HG02623 (cell line): ENCODE measurements around the gene SORCS2.

Source experiments
- ATAC-seq: cut with Tn5 transposase; IDR thresholded peaks from one replicate; pipeline ENCODE4 v1.9.1; 2021; ENCODE audit warnings: moderate library complexity; ENCODE audit not compliant: unreplicated experiment

Gene SORCS2

GRCh38 chr4:7384929-7385890 lies 192.9 kb downstream of the SORCS2 start:
- ATAC-seq = no peak

DNA sequence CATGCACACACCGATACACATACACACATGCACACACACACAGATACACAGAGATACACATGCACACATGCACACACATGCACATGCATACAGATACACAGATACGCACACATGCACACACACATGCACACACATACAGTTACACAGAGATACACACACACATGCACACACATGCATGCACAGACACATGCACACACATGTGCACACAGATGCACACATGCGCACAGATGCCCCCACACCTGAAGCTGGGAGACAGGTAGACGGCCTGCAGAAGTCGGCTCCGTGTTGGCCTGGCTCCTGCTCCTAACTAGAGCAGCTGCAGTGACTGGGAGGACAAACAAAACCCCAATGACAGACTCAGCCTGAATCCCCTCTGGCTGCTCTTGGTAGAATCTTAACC lies 195.6 kb downstream of the SORCS2 start:
- no peak for ATAC-seq

- no peak for ATAC-seq
Measured at GRCh38 chr4:7388627-7389026, 196.3 kb downstream of the SORCS2 start.

DNA sequence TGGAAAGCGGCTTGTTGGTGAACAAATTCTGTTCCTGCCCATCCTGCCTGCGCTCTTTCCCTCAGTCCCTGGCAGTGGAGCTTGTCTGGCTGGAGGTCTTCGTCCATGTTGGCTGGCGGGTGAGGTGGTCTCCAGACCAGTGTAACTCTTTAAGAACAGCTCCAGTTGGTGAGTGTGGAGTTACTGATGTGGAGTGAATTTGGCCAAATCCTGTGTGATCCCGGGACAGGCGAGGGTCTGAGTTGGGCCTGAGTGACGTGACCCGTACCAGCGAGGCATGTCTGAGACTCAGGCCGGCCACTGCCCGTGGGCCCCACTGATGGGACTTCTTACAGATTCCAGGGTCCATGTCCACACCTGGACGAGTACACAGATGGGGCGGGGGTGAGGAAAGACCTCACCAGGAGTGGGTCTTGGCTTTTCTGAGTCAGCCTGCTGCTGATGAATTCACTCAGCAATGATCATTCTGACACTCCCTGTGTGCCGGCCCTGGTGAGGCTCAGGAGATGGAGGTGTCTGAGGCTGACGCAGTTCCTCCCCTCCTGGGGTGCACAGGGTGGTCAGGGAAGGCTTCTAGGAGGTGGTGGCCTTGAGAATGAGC lies 196.9 kb downstream of the SORCS2 start:
- no peak for ATAC-seq

DNA sequence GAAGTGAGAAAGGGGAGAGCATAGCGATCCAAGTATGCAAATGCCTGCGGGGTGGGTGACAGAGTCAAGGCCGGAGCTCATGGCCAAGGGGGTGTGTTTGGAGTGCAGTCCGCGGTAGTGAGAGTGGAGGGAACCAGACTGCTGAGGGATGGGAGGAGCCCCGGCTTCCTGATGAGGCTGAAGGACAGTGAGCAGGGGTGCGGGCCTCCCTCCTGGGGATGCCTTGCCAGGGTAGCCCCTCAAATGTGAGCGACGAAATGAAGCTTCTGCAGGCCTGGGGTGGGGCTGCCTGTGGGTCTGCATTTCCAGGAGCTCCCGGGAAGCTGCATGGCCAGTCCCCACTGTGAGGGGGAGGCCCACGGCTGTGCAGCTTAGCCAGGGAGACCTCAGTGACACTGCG lies 197.4 kb downstream of the SORCS2 start:
- no peak for ATAC-seq

- ATAC-seq = no peak
Measured at GRCh38 chr4:7390336-7390735, 198.0 kb downstream of the SORCS2 start.

- no peak for ATAC-seq
Measured at GRCh38 chr4:7390906-7391636, 198.7 kb downstream of the SORCS2 start.

DNA sequence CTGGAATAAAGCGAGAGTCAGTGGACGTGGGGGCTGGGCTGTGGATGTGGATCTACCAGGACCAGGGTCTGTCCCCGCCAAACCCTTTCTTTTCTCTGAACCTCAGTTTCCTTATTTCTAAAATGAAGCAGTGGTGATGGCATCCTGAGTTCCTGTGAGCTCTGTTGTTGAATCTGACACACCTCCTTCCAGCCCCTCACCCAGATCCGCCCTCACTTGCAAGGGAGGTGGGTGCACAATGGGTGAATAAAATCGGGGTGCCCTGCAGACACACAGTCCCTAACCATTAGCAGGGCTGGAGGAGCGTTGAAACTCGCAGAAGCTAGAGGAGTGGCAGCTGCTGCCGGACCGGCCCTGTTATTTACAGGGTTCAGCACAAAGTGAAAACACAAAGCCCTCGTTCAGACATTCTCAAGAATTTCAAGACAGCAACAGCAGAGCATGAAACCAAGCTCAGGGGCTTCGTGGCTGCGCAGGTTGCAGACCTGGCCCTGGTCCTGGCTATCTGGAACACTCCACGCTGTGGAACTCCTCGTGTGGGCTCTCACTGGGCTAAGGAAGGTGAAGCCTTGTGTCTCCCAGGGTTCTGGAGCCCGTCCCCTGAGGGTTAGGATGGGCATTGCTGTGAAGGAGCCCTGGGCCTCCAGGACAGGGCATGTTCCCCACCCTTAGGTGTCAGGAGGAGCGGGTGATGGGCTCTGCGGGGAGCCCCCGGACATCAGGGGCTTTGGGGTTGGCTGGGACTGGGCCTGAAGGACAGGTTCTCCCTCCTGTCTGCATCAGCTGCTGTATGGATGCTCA lies 199.5 kb downstream of the SORCS2 start:
- no peak for ATAC-seq

DNA sequence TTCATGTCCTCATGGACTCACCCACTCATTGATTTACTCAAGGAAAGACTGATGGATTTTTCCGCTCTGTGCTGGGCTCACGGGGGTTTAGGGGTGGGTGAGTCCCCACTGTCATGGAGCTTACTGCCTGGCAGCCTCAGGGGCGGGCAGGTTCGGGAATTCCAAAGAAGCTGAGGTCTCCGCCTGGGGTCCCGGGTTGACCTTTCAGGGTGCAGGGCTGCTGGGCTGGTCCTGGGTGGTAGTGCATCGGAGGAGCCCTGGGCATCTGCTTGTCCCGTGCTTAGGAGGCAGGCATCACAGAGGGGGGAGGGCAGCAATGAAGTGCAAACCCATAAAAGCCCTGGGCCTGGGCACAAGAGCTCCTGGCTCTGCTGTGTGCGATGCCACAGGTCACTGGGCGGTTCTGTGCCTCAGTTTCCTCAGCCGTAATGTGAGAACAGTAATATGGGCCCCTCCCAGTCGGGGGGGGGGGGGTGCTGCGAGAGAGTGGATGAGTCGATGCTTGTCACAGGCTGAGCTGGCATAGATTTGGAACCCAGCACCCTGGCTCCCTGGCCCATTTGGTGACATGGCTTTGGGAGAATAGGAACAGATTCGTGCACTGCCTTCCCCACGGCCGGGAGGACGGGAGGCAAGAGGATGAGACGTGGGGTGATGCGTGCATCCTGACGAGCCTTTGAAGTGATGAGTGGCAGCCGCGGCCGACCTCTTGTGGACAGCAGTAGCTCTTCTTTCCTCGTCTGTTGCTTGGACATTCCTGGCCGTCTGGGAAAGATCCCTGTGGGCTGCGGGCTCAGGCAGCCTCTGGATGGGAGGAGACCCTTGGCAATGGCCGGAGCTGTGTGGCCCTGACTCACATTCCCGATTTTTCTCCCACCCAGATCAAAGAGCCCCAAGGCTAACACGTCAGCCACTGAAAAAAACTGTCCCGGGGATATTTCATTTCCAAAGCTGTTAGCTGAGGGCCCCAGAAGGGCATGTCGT lies 200.4 kb downstream of the SORCS2 start:
- ATAC-seq = no peak

- no peak for ATAC-seq
Measured at GRCh38 chr4:7393601-7394575, 201.6 kb downstream of the SORCS2 start.

DNA sequence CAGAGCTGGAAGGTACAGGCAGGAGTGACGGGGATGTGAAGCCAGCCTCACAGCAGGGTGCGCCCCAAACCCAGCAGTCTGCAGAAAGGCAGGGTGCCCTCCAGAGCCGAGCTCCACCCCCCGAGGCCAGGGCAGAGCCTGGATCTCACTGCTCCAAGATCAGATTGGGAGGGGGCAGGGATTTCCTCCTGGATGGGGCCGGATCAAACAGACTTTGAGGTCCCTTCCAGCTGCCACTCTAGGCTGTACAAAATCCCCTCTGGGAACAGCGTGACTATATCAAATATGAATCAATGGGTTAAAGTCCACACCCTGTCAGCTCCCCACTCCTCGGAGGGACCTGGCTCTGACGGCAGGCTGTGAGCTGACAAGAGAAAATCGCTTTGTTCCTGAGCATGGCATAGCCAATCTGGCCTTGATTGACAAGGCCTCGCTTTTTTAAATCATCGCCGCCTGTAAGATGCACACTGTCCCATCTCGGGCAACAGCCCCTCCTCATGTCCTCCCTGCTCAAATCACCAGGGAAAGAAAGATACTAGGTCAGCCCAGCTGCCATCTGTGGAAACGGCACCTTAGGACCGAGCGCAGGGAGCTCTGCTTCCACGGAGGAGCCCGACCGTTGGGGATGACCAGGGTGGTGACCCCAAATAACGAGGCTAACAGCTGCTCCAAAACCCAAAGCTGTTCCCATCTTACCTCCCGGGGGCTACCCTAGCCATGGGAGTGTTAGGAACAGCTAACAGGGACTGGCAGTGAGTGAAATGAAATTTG lies 202.5 kb downstream of the SORCS2 start:
- ATAC-seq = no peak

DNA sequence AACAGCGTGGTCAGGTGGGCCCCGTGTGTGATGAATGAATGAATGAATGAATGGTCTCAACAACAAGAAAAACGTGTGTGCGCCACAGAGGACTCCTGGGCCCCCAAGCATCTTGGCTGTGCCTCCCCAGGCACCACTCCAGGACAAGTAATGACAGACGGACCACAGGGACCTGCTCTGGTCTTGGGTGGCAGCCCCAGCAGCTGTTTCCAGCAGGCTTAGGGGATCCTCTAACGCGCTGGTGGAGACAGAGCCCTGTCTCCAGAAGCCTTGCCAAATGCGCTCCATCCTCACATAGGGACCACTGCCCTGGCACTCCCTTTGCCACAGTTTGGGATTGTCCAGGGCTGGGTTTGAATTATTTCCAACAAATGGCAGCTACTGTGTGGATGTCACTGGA lies 203.3 kb downstream of the SORCS2 start:
- ATAC-seq = no peak

- no peak for ATAC-seq
Measured at GRCh38 chr4:7396186-7396910, 204.0 kb downstream of the SORCS2 start.

GRCh38 chr4:7397206-7398103 lies 205.1 kb downstream of the SORCS2 start:
- ATAC-seq = no peak

DNA sequence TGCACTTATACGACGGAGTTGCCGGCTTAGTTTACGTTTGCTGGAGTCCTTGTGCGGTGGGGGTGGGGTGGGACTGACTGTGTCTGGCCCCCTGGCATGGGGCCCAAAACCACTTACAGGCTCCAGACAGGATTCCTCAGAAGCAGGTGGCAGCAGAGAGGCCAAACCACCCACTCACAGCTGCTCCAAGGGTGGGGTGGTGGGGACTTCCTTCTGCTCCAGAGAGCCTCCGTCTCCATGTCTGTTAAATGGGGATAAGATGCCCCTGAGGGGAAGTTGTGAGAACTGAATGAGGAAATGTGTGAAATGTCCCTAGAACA lies 205.7 kb downstream of the SORCS2 start:
- ATAC-seq = no peak

GRCh38 chr4:7398788-7399439 lies 206.6 kb downstream of the SORCS2 start:
- ATAC-seq = no peak
